CD4-positive, alpha-beta T cell treated with Interleukin-17A for 1 hour (primary cell): ENCODE results near the gene CDH11.

Experiments used
- DNase-seq: peaks from one replicate; pipeline ENCODE4 v3.0.0-alpha.2; 2020

CDH11 gene

DNA sequence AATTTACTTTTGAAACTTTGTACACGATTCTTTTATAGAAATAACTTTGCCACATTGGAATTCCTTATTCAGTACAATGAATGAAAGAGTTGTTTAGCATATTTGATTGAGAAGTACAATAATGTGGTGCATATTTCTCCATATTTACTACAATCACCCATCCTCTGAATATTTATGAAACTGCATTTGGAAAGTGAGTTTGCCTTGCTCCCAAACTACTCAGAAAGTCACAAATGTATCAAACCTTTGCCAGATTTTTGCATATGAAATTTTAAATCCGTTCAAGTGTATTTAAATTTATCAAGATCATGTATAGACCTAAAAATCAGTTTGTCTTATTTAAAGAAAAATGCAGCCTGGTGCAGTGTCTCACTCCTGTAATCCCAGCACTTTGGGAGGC, 148.7 kb downstream of the CDH11 start:
- no peak for DNase-seq

DNA sequence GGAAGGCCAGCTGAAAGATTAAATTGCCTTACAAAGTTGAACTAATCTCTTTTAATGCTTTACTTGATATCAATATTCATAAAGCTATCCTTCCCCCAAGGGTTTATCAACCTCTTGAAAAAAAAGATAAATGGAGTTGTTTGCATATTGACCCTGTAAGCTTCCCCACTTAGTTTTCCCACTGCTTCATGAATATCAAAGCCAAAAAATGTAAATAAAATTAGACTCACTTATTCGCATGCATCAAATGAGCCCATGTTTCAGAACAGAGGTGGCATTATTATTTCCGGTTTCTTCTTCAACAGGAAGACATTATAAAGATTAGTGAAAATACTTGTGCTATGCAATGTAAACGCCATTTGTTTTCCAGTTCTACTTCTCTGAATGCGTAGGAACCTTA, 150.7 kb downstream of the CDH11 start:
- DNase-seq = no peak

DNA sequence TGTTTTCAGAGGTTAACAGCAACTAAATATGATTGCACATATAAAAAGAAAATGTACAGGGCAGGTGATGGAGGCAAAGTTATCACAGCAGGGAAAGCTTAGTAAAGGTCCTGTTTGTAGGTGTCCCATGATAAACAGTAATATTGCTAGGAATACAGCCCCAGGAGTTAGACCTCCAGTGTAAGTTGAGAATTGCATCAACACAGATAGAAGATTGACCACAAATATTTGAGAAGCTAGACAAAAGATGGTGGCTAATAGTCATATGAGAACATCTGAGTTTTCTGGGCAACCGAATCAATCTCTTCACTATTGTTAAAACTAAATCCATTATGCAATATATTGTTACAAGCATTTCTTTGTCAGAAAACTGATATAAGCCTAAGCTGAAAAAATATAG, 152.6 kb downstream of the CDH11 start:
- no peak for DNase-seq

DNA sequence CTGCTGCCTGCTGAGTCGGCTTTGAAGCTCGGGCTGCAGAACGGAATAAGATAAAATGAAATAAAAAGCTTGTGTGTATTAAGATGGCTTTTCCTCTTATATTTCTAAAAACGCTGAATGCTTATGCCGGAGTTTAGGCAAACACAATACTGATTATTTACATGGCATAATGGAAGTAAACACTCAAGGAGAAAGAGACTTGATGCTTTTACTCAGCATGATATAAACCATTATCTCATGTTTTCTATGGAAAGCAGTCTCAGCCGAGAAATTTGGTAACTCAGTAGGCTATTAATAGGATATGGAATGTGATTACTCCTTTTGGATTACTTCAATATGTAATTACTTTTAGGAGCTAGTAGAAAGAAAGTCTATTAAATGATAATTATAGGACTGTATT, 153.3 kb downstream of the CDH11 start:
- no peak for DNase-seq

DNA sequence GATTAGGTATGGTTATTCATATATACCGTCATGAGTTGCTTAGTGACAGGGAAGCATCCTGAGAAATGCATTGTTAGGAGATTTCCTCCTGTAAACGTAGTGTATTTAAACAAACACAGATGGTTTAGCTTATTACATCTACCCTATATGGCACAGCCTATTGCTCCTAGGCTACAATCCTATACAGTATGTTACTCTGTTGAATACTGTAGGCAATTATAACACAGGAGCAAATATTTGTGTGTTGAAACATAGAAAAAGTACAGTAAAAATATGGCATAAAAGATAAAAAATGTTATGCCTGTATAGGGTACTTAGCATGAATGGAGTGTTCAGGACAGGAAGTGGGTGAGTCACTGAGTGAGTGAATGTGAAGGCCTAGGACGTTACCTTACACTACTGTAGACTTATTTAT, 157.7 kb downstream of the CDH11 start:
- no peak for DNase-seq

DNA sequence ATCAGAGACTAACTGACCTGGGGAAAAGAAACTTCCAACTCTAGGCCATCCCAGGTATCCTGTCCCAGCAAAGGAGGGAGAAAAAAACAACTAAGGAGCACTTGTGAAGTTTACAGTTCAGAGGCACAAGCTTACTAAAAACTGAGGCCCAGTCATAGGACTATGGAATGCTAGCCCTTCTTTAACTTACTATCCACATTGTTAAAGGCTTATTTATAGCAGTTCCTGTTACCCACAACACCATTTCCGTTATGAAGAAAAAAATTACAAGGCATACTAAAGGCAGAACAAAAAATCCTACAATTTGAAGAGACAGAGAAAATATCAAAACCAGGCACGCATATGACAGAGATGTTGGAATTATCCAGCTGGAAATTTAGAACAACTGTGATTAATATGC, 159.1 kb downstream of the CDH11 start:
- no peak for DNase-seq

DNA sequence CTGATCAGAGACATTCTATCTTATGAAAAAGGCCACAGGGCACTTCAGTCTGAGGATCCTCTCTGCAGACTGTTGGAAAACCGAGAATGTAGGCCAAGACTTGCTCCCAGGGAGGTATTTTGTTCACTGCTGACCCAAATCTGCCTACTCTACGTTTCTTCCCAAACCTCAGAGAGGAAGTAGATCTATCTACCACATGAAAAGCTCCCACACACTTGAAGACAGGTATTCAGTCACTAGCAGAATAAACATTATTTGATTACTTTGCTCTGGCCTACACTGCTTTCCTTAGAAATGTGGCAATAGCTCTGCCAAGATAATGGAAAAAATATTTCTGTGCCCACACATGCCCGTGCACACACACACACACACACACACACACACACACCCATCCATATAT, 164.6 kb downstream of the CDH11 start:
- no peak for DNase-seq

DNA sequence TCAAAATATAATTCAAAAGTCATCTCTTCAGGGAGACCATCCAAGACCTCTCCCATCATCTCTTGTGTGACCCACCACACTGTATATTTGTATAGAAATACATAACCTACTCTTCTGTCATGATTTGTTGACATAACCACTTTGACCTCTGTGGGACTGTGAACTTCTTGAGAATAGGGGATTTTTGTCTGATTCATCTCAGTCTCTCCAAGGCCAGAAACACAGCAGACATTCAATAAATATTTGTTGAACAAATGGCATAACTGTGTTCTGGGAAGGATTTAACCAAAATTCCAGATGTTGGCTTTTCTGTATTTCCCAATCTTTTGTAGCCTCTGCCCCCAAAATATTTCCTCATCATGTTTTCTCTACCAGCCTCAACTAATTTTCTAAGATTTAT, 169.7 kb downstream of the CDH11 start:
- DNase-seq = no peak

DNA sequence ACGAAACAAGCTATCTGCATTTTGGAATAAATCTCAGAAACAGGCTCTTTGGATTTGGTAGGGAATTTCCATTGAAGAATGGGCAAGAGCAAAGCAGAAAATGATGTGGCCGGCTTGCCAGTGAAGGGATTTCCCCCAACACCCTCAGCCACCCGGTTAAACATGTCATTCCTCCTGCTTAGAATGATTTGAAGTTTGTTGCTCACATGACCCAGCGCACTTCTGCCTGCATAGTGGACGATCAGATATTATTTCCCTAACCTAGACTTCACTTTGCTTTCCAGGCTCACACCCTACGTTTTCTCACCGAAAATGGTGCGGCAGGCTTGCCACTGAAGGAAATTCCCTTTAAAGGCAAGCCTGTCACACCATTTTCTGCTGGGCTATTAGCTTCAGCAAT, 170.7 kb downstream of the CDH11 start:
- no peak for DNase-seq

DNA sequence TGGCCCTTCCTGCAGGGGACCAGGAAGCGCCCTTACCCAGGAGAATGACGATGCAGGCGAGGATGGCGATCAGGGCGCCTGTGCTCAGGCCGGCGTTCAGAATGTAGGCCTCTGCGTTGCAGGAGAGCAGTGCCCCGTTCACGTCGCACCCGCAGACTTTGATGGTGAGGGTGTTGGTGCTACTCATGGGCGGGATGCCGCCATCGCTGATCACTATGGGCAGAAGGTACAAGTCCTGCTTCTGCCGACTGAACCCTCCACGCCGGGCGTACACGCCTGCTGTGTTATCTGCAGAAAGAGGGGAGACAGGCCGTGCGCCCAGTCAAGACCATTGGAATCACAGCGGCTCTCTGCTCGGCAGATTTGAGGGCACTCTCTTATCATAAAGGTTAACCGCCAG, 171.1 kb downstream of the CDH11 start:
- no peak for DNase-seq

DNA sequence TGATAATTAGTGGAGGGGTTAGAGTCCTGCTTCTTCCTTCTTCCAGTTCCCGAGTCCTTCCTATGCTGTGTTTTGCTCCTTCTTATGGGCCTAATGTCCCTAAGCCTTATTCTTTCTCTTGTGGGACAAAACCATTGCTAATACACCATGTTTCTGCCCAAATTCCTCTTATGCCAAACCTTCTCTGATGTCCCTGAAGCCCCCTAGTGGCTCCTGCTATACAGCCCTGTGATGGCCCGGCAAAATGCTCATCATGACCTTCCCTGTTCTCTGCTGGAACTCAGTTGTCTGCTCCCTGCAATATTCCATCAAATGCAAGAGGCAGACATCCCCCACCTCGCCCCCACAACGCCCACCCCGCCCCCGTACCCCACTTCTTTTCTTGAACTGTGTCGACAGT, 171.6 kb downstream of the CDH11 start:
- DNase-seq = no peak

DNA sequence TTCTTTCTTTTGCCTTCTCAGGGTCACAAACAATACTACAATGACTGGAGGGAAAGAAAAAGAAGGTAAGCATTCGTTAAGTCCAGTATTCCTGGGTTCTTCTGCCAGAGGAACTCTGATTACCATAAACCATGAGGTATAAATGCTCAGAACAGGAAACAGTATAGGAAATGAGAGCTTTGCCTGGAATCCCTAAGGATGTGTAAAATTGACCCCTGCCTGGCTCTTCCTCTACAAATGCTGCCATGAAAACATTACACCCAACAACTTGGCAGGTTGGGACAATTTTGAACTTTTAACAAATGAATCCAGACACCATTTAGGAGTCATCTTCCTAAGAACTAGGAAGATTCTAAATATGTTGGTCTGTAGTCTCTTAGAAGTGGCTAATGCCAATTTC, 173.8 kb downstream of the CDH11 start:
- DNase-seq = no peak

DNA sequence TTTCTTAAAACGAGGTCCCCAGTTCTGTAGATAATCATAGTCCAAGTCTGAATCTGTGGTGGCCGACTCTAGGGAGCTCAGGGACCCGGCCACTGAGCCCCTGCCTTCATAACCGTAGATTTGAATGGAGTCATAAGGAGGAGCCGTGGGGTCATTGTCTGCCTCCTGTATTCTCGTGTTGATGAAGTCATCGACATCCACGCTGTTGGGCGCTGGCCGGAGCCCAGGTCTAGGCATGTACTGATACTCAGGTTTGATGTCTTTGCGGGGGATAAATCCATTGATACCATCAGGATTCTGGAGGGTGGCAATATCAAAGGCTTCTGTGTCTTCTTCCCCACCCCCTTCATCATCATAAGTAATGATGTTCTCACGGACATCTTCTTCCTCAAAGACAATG, 174.2 kb downstream of the CDH11 start:
- no peak for DNase-seq

DNA sequence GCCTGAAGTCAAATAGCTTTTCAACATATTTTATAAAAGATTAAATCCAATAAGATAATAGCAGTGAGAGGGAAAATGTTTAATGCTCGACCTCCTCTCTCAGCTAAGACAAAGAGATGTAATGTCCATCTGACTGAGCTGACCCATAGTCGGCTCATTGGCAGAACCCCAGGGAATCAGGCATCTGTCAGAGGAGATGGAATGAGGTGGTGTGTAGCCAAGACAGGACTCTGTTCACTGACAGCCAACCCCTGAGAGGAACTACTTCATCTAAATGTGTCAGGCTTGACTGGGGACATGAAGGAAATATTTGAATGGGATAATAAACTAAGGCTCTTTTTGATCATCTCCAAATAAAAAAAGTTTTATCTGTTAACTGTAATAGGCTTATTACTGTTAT, 188.0 kb downstream of the CDH11 start:
- DNase-seq = no peak

DNA sequence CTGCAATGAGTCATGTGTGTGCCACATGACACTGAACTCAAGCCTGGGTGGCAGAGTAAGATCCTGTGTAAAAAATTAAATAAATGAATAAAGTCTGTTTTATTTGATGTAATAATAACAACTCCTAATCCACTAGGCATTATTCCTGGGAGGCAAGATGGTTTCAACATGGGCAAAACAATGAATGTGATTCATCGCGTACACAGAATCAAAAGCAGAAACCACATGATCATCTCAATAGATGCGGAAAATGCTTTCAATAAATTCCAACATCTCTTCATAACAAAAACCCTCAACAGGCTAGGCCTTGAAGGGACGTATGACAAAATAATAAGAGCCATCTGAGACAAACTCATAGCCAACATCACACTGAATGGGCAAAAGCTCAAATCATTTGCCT, 195.4 kb downstream of the CDH11 start:
- DNase-seq = no peak

DNA sequence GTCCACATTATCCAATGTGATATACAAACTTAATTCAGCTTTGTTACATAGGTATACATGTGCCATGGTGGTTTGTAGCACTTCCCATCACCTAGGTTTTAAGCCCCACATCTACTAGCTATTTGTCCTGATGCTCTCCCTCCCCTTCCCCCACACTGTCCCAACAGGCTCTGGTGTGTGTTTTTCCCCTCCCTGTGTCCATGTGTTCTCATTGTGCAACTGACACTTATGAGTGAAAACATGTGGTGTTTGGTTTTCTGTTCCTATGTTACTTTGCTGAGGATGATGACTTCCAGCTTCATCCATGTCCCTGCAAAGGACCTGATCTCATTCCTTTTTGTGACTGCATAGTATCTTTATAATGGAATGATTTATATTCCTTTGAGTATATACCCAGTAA, 196.7 kb downstream of the CDH11 start:
- no peak for DNase-seq

DNA sequence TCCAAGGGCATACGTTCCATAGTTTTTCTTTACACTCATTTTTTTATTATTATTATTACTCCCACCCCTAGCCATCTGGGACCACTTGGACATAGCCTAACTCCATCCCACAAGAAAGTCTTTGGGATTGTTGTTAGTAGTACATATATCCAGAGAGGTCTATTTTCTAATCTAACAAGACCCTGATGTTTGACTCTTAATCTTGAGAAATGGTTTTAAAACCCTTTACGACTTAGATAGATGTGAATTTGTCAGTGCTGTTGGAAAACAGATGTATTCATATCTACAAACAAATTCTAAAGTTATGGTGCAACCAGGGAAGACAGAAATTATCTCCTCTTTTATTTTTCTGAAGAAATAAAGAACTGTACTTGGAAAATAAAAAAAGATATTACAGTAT, 197.8 kb downstream of the CDH11 start:
- no peak for DNase-seq

DNA sequence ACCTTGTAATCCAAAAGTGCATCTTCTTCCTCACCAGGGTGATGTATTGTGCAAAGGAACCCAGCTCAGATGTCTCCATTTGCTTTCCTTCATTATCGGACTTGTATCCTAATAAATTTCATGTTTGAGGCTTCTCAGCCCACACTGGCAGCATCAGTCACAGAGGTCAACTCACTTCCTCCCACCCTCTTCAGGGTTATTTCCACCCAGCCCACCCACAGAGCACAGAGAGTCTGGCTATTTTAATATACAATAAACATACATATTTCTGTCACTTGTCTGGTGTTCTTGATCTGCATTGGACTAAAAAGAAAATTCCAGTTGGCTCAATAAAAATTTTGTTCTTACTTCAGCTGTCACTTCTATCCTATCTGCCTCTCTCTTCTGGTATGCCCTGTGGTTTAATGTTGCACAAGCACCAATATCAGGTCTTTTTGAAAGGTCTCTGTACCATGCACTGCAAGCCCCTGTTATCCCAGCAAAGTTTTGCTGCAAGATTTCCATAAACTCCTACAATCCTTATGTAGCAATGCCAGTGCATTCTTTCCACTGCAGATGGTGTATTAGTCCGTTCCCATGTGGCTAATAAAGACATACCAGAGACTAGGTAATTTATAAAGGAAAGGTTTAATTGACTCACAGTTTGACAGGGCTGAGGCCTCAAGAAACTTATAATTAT, 201.8 kb downstream of the CDH11 start:
- no peak for DNase-seq

DNA sequence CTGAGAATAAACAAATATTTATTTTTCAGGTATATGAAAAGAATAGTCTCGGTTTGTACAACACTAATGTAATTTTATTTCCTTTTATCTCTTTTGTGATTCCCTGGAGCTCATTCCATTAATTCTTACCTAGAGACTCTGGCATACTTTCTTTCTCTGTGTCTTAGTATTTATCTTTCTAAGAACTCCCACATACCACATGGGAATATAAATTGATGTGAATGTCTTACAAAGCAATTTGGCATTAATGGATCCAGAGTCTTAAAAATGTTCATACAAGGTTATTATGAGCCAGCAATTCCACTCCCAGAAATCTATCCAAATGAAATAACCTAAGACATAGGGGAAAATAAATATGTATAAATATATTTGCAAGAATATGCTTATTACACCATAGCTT, 202.7 kb downstream of the CDH11 start:
- no peak for DNase-seq

DNA sequence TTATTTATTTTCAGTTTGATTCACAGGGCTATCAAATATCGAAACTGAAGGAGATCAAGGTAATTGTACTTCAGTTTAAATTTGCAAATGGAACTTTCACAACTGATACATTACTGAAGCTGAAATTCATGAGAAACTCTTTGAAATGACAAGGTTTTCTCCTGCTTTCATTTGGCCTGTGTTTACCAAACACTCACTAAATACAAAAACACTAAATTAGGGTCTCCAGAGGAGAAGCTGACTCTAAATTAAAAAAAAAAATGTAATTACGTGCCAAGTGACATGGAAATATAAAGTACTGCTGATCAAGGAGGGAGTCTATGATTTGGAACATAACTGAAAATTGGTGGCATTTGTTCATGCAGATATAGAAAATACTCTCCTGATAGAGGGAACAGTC, 205.8 kb downstream of the CDH11 start:
- no peak for DNase-seq

DNA sequence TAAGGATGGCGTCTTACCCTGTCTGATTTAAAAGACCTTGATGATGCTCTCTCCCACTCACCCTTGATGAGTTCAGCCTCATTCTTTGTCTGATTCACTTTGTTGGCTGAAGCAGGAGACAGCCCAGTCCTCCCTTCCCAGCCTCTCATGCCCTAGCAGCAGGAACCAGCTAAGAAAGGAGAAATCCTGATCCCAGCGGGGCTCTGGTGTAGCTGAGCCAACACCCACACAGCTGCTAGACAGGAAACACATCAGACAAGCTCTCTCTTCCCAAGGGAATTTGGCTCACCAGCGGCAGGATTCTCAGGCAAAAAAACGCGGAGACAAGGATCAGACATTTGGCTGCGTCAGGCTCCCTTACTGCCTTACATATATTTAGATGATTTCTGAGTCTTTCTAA, 211.5 kb downstream of the CDH11 start:
- no peak for DNase-seq

DNA sequence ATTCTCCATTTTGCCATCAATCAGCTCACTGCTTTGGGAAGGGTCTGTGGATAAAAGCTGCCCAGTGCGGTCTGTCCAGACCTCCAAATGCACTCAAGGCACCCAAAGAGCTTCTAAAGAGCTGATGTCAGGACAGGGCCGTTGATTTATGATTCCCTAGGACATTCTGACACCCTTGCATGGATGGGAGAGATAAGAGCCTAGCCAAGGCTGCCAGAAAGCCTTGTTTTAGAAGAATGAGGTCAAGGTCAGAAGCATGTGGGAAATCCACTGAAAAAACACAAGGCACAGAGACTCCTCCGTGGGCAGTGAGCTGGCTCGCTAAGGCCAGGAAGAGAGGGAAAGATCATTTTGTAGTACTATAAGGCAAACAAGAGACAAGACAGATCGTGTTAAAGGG, 214.0 kb downstream of the CDH11 start:
- DNase-seq = no peak

DNA sequence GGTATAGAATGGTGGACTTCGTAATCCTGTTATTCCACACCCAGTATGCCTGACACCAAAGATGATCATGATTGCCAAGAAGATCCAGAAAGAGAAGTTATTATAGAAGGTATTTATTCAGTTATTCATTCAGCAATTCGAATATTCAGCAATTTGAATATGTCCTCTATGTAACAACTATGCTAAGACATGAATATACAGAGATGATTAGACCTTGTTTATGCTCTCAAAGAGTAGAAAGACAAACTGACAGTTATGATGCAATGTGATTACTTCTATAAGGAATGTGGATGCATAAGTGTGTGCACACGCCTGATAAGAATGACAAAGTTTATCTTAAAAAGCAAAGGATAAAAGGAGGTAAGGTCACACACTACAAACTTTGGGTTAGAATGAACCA, 218.1 kb downstream of the CDH11 start:
- no peak for DNase-seq

DNA sequence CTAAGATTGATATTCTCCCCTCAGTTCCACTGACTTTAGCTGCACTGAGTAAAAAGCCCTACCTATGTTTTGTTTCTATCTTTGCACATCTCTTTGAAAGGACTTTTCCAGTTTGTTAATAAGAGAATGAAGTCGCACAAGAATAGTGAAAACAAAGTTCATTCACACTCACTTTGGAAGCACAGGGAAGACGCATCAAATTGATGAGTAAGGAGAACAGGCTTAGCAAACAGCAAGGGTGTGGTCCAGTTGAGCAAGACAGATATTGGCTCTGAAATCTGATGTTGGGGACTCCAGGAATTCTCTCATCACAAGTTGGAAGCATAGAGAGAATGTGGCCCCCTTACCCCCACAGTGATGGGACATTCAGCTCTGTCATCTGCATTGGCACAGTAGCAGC, 221.3 kb downstream of the CDH11 start:
- DNase-seq = no peak

DNA sequence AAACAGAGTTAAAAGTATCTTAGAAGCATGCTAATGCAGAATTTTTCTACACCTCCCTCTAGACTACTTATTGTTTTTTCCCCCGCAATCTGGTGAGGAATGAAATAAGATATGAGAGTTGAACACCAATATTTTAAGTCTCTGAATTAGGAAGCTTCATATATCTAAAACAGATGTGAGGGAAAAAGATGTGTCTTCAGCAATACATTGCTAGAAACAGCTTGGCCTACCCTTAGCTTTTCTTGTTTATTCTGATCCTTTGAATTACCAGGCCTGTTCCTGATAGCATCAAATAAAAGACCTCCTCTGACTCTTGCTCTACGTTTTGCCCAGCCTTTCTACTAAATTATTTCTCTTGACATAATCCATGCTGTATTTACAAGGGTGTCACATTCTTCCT, 221.8 kb downstream of the CDH11 start:
- DNase-seq = no peak

DNA sequence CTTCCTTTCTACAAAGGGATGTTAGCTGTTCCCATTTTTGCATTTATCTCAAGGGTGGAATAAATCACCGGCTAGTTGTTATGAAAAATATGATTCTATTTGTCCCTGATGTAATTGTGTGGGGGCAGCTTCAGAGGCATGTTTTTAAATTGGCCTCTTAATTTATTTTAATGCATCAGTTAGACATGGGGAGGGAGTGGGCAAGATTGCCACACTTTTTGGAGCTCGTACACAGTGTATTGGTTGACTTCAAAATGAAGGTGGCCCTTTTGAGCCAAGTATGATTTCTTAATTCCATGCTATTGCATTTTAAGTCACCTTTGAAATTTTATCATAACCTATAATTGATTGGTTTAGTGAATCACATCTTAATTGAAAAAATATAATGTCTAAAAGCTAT, 223.7 kb downstream of the CDH11 start:
- no peak for DNase-seq
